ENCODE results near the gene GMPPB. TPM values are rescaled to one million over a fixed set of nuclear protein-coding genes. Genes with fewer than 3 reads are reported as not detected.

Gene GMPPB
- total RNA-seq, 4 donors from 2014 or later = 15.6 to 20.5 (median 17.3) TPM

- ATAC-seq = no peak
- WGBS, 2 donors (ENCODE audit: low coverage in 1 of 2) = 80% methylated on average over 1 of the region's 1 CpG
- no peak overlapping the region for H3K4me3 ChIP-seq
- H3K27me3 ChIP-seq = no peaks in the 10 kb centered on the region
- TF ChIP-seq POLR2AphosphoS5 (IDR thresholded peaks at IDR 0.05) (no peak), POLR2A (IDR thresholded peaks at IDR 0.05) (no peak), EP300 (IDR thresholded peaks at IDR 0.05) (no peak)
- TF ChIP-seq, protein P1, sequence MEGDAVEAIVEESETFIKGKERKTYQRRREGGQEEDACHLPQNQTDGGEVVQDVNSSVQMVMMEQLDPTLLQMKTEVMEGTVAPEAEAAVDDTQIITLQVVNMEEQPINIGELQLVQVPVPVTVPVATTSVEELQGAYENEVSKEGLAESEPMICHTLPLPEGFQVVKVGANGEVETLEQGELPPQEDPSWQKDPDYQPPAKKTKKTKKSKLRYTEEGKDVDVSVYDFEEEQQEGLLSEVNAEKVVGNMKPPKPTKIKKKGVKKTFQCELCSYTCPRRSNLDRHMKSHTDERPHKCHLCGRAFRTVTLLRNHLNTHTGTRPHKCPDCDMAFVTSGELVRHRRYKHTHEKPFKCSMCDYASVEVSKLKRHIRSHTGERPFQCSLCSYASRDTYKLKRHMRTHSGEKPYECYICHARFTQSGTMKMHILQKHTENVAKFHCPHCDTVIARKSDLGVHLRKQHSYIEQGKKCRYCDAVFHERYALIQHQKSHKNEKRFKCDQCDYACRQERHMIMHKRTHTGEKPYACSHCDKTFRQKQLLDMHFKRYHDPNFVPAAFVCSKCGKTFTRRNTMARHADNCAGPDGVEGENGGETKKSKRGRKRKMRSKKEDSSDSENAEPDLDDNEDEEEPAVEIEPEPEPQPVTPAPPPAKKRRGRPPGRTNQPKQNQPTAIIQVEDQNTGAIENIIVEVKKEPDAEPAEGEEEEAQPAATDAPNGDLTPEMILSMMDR (IDR thresholded peaks at IDR 0.05) = no peak
- H3K27ac ChIP-seq = no peak overlapping the region
- no peaks in the 10 kb centered on the region for H3K9me3 ChIP-seq
- H3K36me3 ChIP-seq = peaks cover 0 to 98% of the 10 kb centered on the region in 2 donors
- no peaks in the 10 kb centered on the region for H3K4me1 ChIP-seq
Observed at GRCh38 chr3:49733551-49733950, 9.8 kb upstream of the GMPPB start.

GRCh38 chr3:49732597-49732996 lies 8.8 kb upstream of the GMPPB start:
- 74 to 91% methylated on average over 6 to 9 of the region's 11 CpGs for WGBS, 2 donors (ENCODE audit: low coverage in 1 of 2)
- no peak for ATAC-seq
- no peaks in the 10 kb centered on the region for H3K9me3 ChIP-seq
- peaks cover 0 to 98% of the 10 kb centered on the region in 2 donors for H3K36me3 ChIP-seq
- H3K27ac ChIP-seq = no peak overlapping the region
- no peaks in the 10 kb centered on the region for H3K27me3 ChIP-seq
- H3K4me1 ChIP-seq = no peaks in the 10 kb centered on the region
- TF ChIP-seq, protein P1 (IDR thresholded peaks at IDR 0.05) = no peak
- TF ChIP-seq POLR2A (IDR thresholded peaks at IDR 0.05) (no peak), POLR2AphosphoS5 (IDR thresholded peaks at IDR 0.05) (no peak), EP300 (IDR thresholded peaks at IDR 0.05) (no peak)
- no peak overlapping the region for H3K4me3 ChIP-seq

- Histone ChIP-seq H3K9me3 (no peaks in the 10 kb centered on the region), H3K4me3 (no peak overlapping the region), H3K4me1 (peaks cover 0 to 2% (median 0%) of the 10 kb centered on the region in 3 donors), H3K36me3 (peaks cover 0 to 98% of the 10 kb centered on the region in 2 donors), H3K27ac (no peak overlapping the region), H3K27me3 (no peaks in the 10 kb centered on the region)
- no peak for ATAC-seq
- 95 to 100% methylated on average over 2 to 4 of the region's 4 CpGs for WGBS, 2 donors (ENCODE audit: low coverage in 1 of 2)
- TF ChIP-seq POLR2A (IDR thresholded peaks at IDR 0.05) = no peak
- TF ChIP-seq EP300 (IDR thresholded peaks at IDR 0.05) = no peak
- TF ChIP-seq, protein P1 (IDR thresholded peaks at IDR 0.05) = no peak
- no peak for TF ChIP-seq POLR2AphosphoS5 (IDR thresholded peaks at IDR 0.05)
Observed at GRCh38 chr3:49729966-49730609, 6.3 kb upstream of the GMPPB start.

DNA sequence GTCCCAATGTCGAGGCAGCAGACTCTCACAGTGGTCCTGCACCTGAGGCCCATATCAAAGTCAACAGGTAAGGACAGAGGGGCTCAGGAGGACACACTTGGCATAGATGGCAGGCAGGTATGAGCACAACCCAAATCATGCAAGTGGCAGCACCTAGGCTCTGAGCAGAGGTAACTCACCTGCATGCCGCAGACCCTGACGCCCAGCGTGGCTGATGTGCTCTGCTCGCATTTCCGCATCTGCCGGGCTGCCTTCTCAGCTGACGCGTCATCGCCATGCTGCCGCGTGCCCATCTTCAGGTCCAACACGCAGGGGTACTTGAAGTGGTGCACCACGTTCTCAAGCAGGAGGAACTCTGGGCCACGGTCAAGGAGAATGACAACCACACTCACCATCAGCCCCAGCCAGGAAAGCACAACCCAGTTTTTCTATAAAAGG lies 4.2 kb upstream of the GMPPB start:
- H3K4me3 ChIP-seq = no peak overlapping the region
- WGBS, 2 donors (ENCODE audit: low coverage in 1 of 2) = 82% methylated on average over 3 of the region's 15 CpGs; no CpG with 5 or more reads in 1 of the 2 donors
- no peak for TF ChIP-seq POLR2AphosphoS5 (IDR thresholded peaks at IDR 0.05)
- TF ChIP-seq EP300 (IDR thresholded peaks at IDR 0.05) = no peak
- TF ChIP-seq, protein P1 (IDR thresholded peaks at IDR 0.05) = no peak
- TF ChIP-seq POLR2A (IDR thresholded peaks at IDR 0.05) = no peak
- no peak for ATAC-seq
- no peaks in the 10 kb centered on the region for H3K27me3 ChIP-seq
- peaks cover 0 to 80% of the 10 kb centered on the region in 2 donors for H3K36me3 ChIP-seq
- no peaks in the 10 kb centered on the region for H3K9me3 ChIP-seq
- no peak overlapping the region for H3K27ac ChIP-seq
- H3K4me1 ChIP-seq = peaks cover 0 to 19% (median 8%) of the 10 kb centered on the region in 3 donors

All from gastroesophageal sphincter (tissue), 4 donors.